Activated CD4-positive, alpha-beta T cell treated with anti-CD3 and anti-CD28 coated beads, Interleukin-2, Interleukin-6, amounts not matched to agents 100 ng/mL and 50 ng/mL, durations not matched to agents 16 hours and 8 hours (primary cell): Measurements from ENCODE around the gene CACNB4.
"Not testable (repeated sequence)": the region's sequence is repeated elsewhere in the genome, so short reads cannot be mapped to it uniquely, and the experiment has no call there.

ENCODE experiments used
- DNase-seq: peaks from one replicate; pipeline ENCODE4 v3.0.0-alpha.2; 2020

CACNB4 gene

GRCh38 chr2:152016181-152017120 is 82.4 kb downstream of the CACNB4 start:
- no peak for DNase-seq

GRCh38 chr2:152015552-152015951 is 83.3 kb downstream of the CACNB4 start:
- no peak for DNase-seq

- no peak for DNase-seq
Measured at GRCh38 chr2:152012697-152013096, 86.1 kb downstream of the CACNB4 start.

GRCh38 chr2:152011724-152012123 is 87.1 kb downstream of the CACNB4 start:
- DNase-seq: no peak

- DNase-seq: no peak
Measured at GRCh38 chr2:152005607-152006006, 93.2 kb downstream of the CACNB4 start.

GRCh38 chr2:152003283-152003682 is 95.6 kb downstream of the CACNB4 start:
- not testable (repeated sequence) for DNase-seq

- DNase-seq: peak; percentile 62
Measured at GRCh38 chr2:151999053-151999452, 99.8 kb downstream of the CACNB4 start.

GRCh38 chr2:151996243-151997003 is 102.4 kb downstream of the CACNB4 start:
- no peak for DNase-seq

- no peak for DNase-seq
Measured at GRCh38 chr2:151995161-151995557, 103.7 kb downstream of the CACNB4 start.

GRCh38 chr2:151994178-151994577 is 104.7 kb downstream of the CACNB4 start:
- DNase-seq: not testable (repeated sequence)

- no peak for DNase-seq
Measured at GRCh38 chr2:151991010-151991409, 107.8 kb downstream of the CACNB4 start.

GRCh38 chr2:151989378-151989777 is 109.5 kb downstream of the CACNB4 start:
- no peak for DNase-seq

- no peak for DNase-seq
Measured at GRCh38 chr2:151987484-151987883, 111.4 kb downstream of the CACNB4 start.

- DNase-seq: peak; percentile 18
Measured at GRCh38 chr2:151984424-151985083, 114.3 kb downstream of the CACNB4 start.

GRCh38 chr2:151983221-151983620 is 115.6 kb downstream of the CACNB4 start:
- DNase-seq: no peak

- DNase-seq: no peak
Measured at GRCh38 chr2:151981886-151982285, 117.0 kb downstream of the CACNB4 start.

GRCh38 chr2:151979694-151980093 is 119.2 kb downstream of the CACNB4 start:
- DNase-seq: no peak

- DNase-seq: no peak
Measured at GRCh38 chr2:151978709-151979108, 120.1 kb downstream of the CACNB4 start.

- DNase-seq: no peak
Measured at GRCh38 chr2:151977631-151978030, 121.2 kb downstream of the CACNB4 start.

GRCh38 chr2:151976945-151977353 is 121.9 kb downstream of the CACNB4 start:
- peak; percentile 63 for DNase-seq

- DNase-seq: no peak
Measured at GRCh38 chr2:151975460-151976414, 123.1 kb downstream of the CACNB4 start.

GRCh38 chr2:151974988-151975387 is 123.9 kb downstream of the CACNB4 start:
- DNase-seq: no peak
